Mammary epithelial cell (primary cell): ENCODE measurements around the gene LMOD1.

ENCODE experiments used
- CTCF ChIP-seq, 2 donors: IDR thresholded peaks in 1 of 2; conservative IDR thresholded peaks in 1 of 2; 2 replicates each; pipeline ENCODE4 v1.5.1; 2011 to 2012; ENCODE audit warnings: inconsistent platforms in 2 of 2, low read length in 2 of 2, mild to moderate bottlenecking in 2 of 2, control low read depth in 1 of 2, low read depth in 1 of 2; ENCODE audit not compliant: insufficient read depth in 1 of 2; ENCODE audit errors: extremely low read depth in 1 of 2
- EZH2 ChIP-seq: IDR thresholded peaks from 2 replicates; pipeline ENCODE4 v1.6.1; 2012; ENCODE audit warnings: low read length, inconsistent platforms, borderline replicate concordance

- TF ChIP-seq CTCF (conservative IDR thresholded peaks at IDR 0.05 in 1 of 2, IDR thresholded peaks at IDR 0.05 in 1 of 2; ENCODE audit: extremely low read depth in 1 of 2, insufficient read depth in 1 of 2, low read depth in 1 of 2, low read length in 2 of 2) (no peak), EZH2 (no peak)
These were observed 17.9 kb upstream of the LMOD1 start for GRCh38 chr1:201964261-201964660.
